Measurements from ENCODE around the gene ATF1.
"Not testable (repeated sequence)": the region's sequence is repeated elsewhere in the genome, so short reads cannot be mapped to it uniquely, and the experiment has no call there.

The ATF1 gene

GRCh38 chr12:50753232-50753769 lies 10.6 kb upstream of the ATF1 start:
- no peak for DNase-seq

GRCh38 chr12:50764286-50765094 lies 589 bp downstream of the ATF1 start:
- DNase-seq = peak in 2 of 4 experiments; percentile 74 to 75

- peak; percentile 12 to 46 (median 21) for DNase-seq
Observed at GRCh38 chr12:50765095-50765911, 1.4 kb downstream of the ATF1 start.

GRCh38 chr12:50768391-50768790 lies 4.5 kb downstream of the ATF1 start:
- DNase-seq = no peak

GRCh38 chr12:50768813-50769212 lies 4.9 kb downstream of the ATF1 start:
- not testable (repeated sequence) for DNase-seq

GRCh38 chr12:50771409-50771808 lies 7.5 kb downstream of the ATF1 start:
- no peak for DNase-seq

- no peak for DNase-seq
Observed at GRCh38 chr12:50772470-50772869, 8.6 kb downstream of the ATF1 start.

- no peak for DNase-seq
Observed at GRCh38 chr12:50772877-50773276, 9.0 kb downstream of the ATF1 start.

GRCh38 chr12:50775251-50775650 lies 11.3 kb downstream of the ATF1 start:
- DNase-seq = no peak

GRCh38 chr12:50776749-50777728 lies 13.1 kb downstream of the ATF1 start:
- no peak for DNase-seq

GRCh38 chr12:50778663-50779590 lies 15.0 kb downstream of the ATF1 start:
- DNase-seq = no peak

GRCh38 chr12:50780013-50780412 lies 16.1 kb downstream of the ATF1 start:
- DNase-seq = no peak

- DNase-seq = no peak
Observed at GRCh38 chr12:50784501-50784900, 20.6 kb downstream of the ATF1 start.

- no peak for DNase-seq
Observed at GRCh38 chr12:50785406-50786001, 21.6 kb downstream of the ATF1 start.

- DNase-seq = no peak
Observed at GRCh38 chr12:50786498-50787231, 22.8 kb downstream of the ATF1 start.

GRCh38 chr12:50787618-50788017 lies 23.7 kb downstream of the ATF1 start:
- no peak for DNase-seq

- no peak for DNase-seq
Observed at GRCh38 chr12:50788561-50788960, 24.7 kb downstream of the ATF1 start.

GRCh38 chr12:50790081-50790480 lies 26.2 kb downstream of the ATF1 start:
- DNase-seq = no peak

- no peak for DNase-seq
Observed at GRCh38 chr12:50799908-50800307, 36.0 kb downstream of the ATF1 start.

- no peak for DNase-seq
Observed at GRCh38 chr12:50803230-50803875, 39.5 kb downstream of the ATF1 start.
